SU-DHL-6 (cell line): ENCODE measurements around the gene GPNMB.

Experiments
- H2AFZ ChIP-seq: fragments of 200-600 bp; sonication (generic); 2 replicates; pipeline ENCODE4 v1.6.1; 2014; ENCODE audit warnings: low read depth, mild to moderate bottlenecking, moderate library complexity, mixed read lengths, antibody characterized with exemption, low read length; ENCODE audit not compliant: severe bottlenecking
- H3F3A ChIP-seq: fragments of 200-600 bp; shearing (Covaris generic); 2 replicates; pipeline ENCODE4 v1.6.0; 2016; ENCODE audit warnings: antibody characterized with exemption, mild to moderate bottlenecking; ENCODE audit not compliant: insufficient read depth
- H3K27ac ChIP-seq: fragments of 200-600 bp; sonication (generic); 2 replicates; pipeline ENCODE4 v1.5.1; 2016; ENCODE audit warnings: low read depth, mild to moderate bottlenecking, low read length, moderate library complexity, mixed read lengths
- H3K27me3 ChIP-seq: fragments of 200-600 bp; sonication (generic), shearing (Covaris generic); 2 replicates; pipeline ENCODE4 v1.6.0; 2014; ENCODE audit warnings: mild to moderate bottlenecking, low read length
- H3K36me3 ChIP-seq: fragments of 200-600 bp; sonication (generic); 2 replicates; pipeline ENCODE4 v1.6.1; 2014; ENCODE audit warnings: mild to moderate bottlenecking, low read length, mixed read lengths
- H3K4me2 ChIP-seq: fragments of 300-600, 200-600 bp; shearing (Covaris generic), sonication (generic); 2 replicates; pipeline ENCODE4 v1.6.0; 2014; ENCODE audit warnings: low read length, low read depth, mild to moderate bottlenecking; ENCODE audit not compliant: poor library complexity, severe bottlenecking
- H3K4me3 ChIP-seq: fragments of 200-600 bp; sonication (generic); 2 replicates; pipeline ENCODE4 v1.5.1; 2014; ENCODE audit warnings: antibody characterized with exemption, low read length, mild to moderate bottlenecking, mixed read lengths; ENCODE audit not compliant: insufficient read depth, poor library complexity, severe bottlenecking
- H3K79me2 ChIP-seq: fragments of 200-600 bp; sonication (generic); 2 replicates; pipeline ENCODE4 v1.6.1; 2014; ENCODE audit warnings: mild to moderate bottlenecking, low read length, moderate library complexity; ENCODE audit not compliant: insufficient read depth
- H3K9ac ChIP-seq: fragments of 200-600 bp; sonication (generic); 2 replicates; pipeline ENCODE4 v1.7.0; 2014; ENCODE audit warnings: mild to moderate bottlenecking, low read length
- H3K9me2 ChIP-seq: fragments of 200-600 bp; sonication (generic); replicated peaks from 2 replicates; pipeline ENCODE4 v1.6.1; 2014; ENCODE audit warnings: low read length; ENCODE audit not compliant: insufficient read depth
- H3K9me3 ChIP-seq: fragments of 200-600 bp; sonication (generic); 2 replicates; pipeline ENCODE4 v1.6.1; 2014; ENCODE audit warnings: low read length, mixed read lengths; ENCODE audit not compliant: insufficient read depth
- H4K20me1 ChIP-seq: fragments of 200-600 bp; sonication (generic); 2 replicates; pipeline ENCODE4 v1.6.1; 2014; ENCODE audit warnings: low read depth, mild to moderate bottlenecking, antibody characterized with exemption, low read length, moderate library complexity, mixed read lengths
- CTCF ChIP-seq: fragments of 200-600 bp; sonication (generic); IDR thresholded peaks from one replicate; pipeline ENCODE4 v1.5.1; 2017; ENCODE audit warnings: antibody characterized with exemption, mild to moderate bottlenecking, low read length, moderate library complexity; ENCODE audit not compliant: insufficient read depth, poor library complexity, severe bottlenecking
- EZH2phosphoT487 ChIP-seq: fragments of 200-600 bp; sonication (generic), shearing (Covaris generic); conservative IDR thresholded peaks from 2 replicates; pipeline ENCODE4 v1.6.1; 2018; ENCODE audit warnings: mild to moderate bottlenecking, antibody characterized with exemption, low read length, moderate library complexity, mixed read lengths

GPNMB gene

GRCh38 chr7:23242935-23243334 lies 3.6 kb upstream of the GPNMB start:
- no peak overlapping the region for H3K27ac ChIP-seq
- no peaks in the 10 kb centered on the region for H4K20me1 ChIP-seq
- no peak overlapping the region for H3K4me2 ChIP-seq
- H3K27me3 ChIP-seq = no peaks in the 10 kb centered on the region
- no peaks in the 10 kb centered on the region for H3K36me3 ChIP-seq
- H3K9me3 ChIP-seq = no peaks in the 10 kb centered on the region
- no peaks in the 10 kb centered on the region for H3K9me2 ChIP-seq
- H3K79me2 ChIP-seq = no peaks in the 10 kb centered on the region
- TF ChIP-seq EZH2phosphoT487 = no peak
- no peak for TF ChIP-seq CTCF
- H3K4me3 ChIP-seq = no peak overlapping the region
- no peak overlapping the region for H2AFZ ChIP-seq
- H3F3A ChIP-seq = no peaks in the 10 kb centered on the region
- no peak overlapping the region for H3K9ac ChIP-seq

- Histone ChIP-seq H3K27ac (no peak overlapping the region), H3K4me3 (no peak overlapping the region), H3K36me3 (no peaks in the 10 kb centered on the region), H2AFZ (no peak overlapping the region), H3K4me2 (no peak overlapping the region), H3K9me2 (no peaks in the 10 kb centered on the region), H3K9me3 (no peaks in the 10 kb centered on the region), H3K79me2 (no peaks in the 10 kb centered on the region), H4K20me1 (no peaks in the 10 kb centered on the region), H3F3A (no peaks in the 10 kb centered on the region), H3K27me3 (no peaks in the 10 kb centered on the region), H3K9ac (no peak overlapping the region)
- no peak for TF ChIP-seq CTCF
- TF ChIP-seq EZH2phosphoT487 = no peak
Measured at GRCh38 chr7:23247046-23247602, 549 bp downstream of the GPNMB start.

- Histone ChIP-seq H3K9me2 (no peaks in the 10 kb centered on the region), H2AFZ (no peak overlapping the region), H4K20me1 (no peaks in the 10 kb centered on the region), H3K4me3 (no peak overlapping the region), H3K9ac (no peak overlapping the region), H3K27me3 (no peaks in the 10 kb centered on the region), H3K36me3 (no peaks in the 10 kb centered on the region), H3K79me2 (no peaks in the 10 kb centered on the region), H3K27ac (no peak overlapping the region), H3K9me3 (no peaks in the 10 kb centered on the region), H3K4me2 (no peak overlapping the region), H3F3A (no peaks in the 10 kb centered on the region)
- TF ChIP-seq CTCF (no peak), EZH2phosphoT487 (no peak)
Measured at GRCh38 chr7:23247603-23248335, 1.2 kb downstream of the GPNMB start.
